Sigmoid colon (tissue), 4 donors: ENCODE data around the gene MBP.

Source experiments
- CTCF ChIP-seq, 4 experiments: fragments of 450-650 bp in 3 of 4; fragments of 200-600 bp in 1 of 4; IDR thresholded peaks; one replicate each; pipeline ENCODE4 v1.5.1; 2016 to 2019; ENCODE audit warnings: antibody characterized with exemption in 4 of 4, mild to moderate bottlenecking in 3 of 4, moderate library complexity in 2 of 4
- POLR2A ChIP-seq, 2 donors: fragments of 450-650 bp; IDR thresholded peaks; one replicate each; pipeline ENCODE4 v1.6.1; 2016; ENCODE audit warnings: antibody characterized with exemption in 2 of 2, mild to moderate bottlenecking in 2 of 2, moderate library complexity in 2 of 2
- POLR2AphosphoS5 ChIP-seq, 4 donors: sonication (generic); formaldehyde crosslinking; IDR thresholded peaks; one replicate each; pipeline ENCODE4 v1.6.1; 2017; ENCODE audit warnings: antibody characterized with exemption in 4 of 4

DNA sequence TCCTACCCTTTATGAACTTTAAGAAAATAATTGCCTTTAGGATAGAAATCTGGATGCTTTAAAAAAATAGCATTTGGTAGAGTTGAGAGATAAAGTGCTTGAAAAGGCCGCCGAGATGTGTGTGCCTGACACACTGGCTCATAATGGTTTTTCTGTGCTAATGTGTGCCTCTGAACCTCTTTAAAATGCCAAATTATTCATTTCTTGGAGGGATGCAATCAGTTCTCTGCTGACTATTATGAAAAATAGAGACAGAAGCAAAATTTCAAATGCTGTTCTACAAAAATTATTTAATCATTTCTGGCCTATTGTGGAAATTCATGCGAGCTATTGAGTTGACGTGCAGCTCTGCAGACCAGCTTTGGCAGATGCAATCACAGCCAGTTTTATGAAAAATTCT lies 18.0 kb upstream of the MBP start:
- TF ChIP-seq POLR2A (IDR thresholded peaks at IDR 0.05) (no peak), CTCF (IDR thresholded peaks at IDR 0.05) (no peak), POLR2AphosphoS5 (IDR thresholded peaks at IDR 0.05) (no peak)
